ENCODE measurements around the gene CCNG2. TPM values are rescaled to one million over a fixed set of nuclear protein-coding genes. Genes with fewer than 3 reads are reported as not detected.

Gene CCNG2
- total and polyA plus RNA-seq, 2 of the 13 experiments (the other 11 are each of a cell fraction or from before 2014, with no cell fraction given) = 3.9 to 11.5 TPM

- peak; percentile 45; the same call in 1 of the 2 replicates for TF ChIP-seq DR1 (CRISPR knock-in tag; IDR thresholded peaks at IDR 0.05)
- no peak for TF ChIP-seq ZNF775 (CRISPR knock-in tag; IDR thresholded peaks at IDR 0.05; ENCODE audit: borderline replicate concordance)
- TF ChIP-seq ARHGAP35 (CRISPR knock-in tag; IDR thresholded peaks at IDR 0.05; ENCODE audit: borderline replicate concordance) = no peak
- TF ChIP-seq ZBTB7B (CRISPR knock-in tag; IDR thresholded peaks at IDR 0.05) = peak; percentile 43; the same call in 1 of the 2 replicates
- TF ChIP-seq ZSCAN12 (CRISPR knock-in tag; IDR thresholded peaks at IDR 0.05) = 0 out of 2 replicates have a peak, but pooled peaks have one; percentile 16
- peak; percentile 78; the same call in 1 of the 2 replicates for TF ChIP-seq TFDP1 (CRISPR knock-in tag; IDR thresholded peaks at IDR 0.05; ENCODE audit: borderline replicate concordance)
- peak; percentile 98 for TF ChIP-seq ASH2L (IDR thresholded peaks at IDR 0.05; ENCODE audit: insufficient read length, low read depth, low read length)
- no peak for TF ChIP-seq CREBL2 (CRISPR knock-in tag; IDR thresholded peaks at IDR 0.05; ENCODE audit: borderline replicate concordance)
- peak; percentile 63; the same call in 1 of the 2 replicates for TF ChIP-seq WIZ (CRISPR knock-in tag; IDR thresholded peaks at IDR 0.05)
- TF ChIP-seq ZNF501 (CRISPR knock-in tag; IDR thresholded peaks at IDR 0.05) = peak; percentile 93
- 0 out of 2 replicates have a peak, but pooled peaks have one; percentile 70 for TF ChIP-seq ZC3H13 (CRISPR knock-in tag; IDR thresholded peaks at IDR 0.05)
- TF ChIP-seq ZNF615 (CRISPR knock-in tag; IDR thresholded peaks at IDR 0.05; ENCODE audit: borderline replicate concordance) = no peak
- TF ChIP-seq XRCC5 (optimal IDR thresholded peaks at IDR 0.05; ENCODE audit: low read length) = peak; percentile 82
- peak; percentile 83 for TF ChIP-seq HOMEZ (CRISPR knock-in tag; IDR thresholded peaks at IDR 0.05; ENCODE audit: low read depth)
- peak; percentile 41; the same call in 1 of the 2 replicates for TF ChIP-seq MAF1 (CRISPR knock-in tag; IDR thresholded peaks at IDR 0.05; ENCODE audit: borderline replicate concordance)
- TF ChIP-seq GRHL1 (CRISPR knock-in tag; conservative IDR thresholded peaks at IDR 0.05) = no peak
- peak; percentile 60; the same call in 1 of the 2 replicates for TF ChIP-seq ZNF280B (CRISPR knock-in tag; IDR thresholded peaks at IDR 0.05; ENCODE audit: borderline replicate concordance)
- TF ChIP-seq NFYB (CRISPR knock-in tag; IDR thresholded peaks at IDR 0.05) = 0 out of 2 replicates have a peak, but pooled peaks have one; percentile 26
These were observed at the start of gene CCNG2 (continued) for GRCh38 chr4:77156912-77157858.

Data from HepG2 (cell line).